ENCODE measurements around the gene TNFRSF4.
"Not testable (repeated sequence)": the region's sequence is repeated elsewhere in the genome, so short reads cannot be mapped to it uniquely, and the experiment has no call there.

TNFRSF4 gene

DNA sequence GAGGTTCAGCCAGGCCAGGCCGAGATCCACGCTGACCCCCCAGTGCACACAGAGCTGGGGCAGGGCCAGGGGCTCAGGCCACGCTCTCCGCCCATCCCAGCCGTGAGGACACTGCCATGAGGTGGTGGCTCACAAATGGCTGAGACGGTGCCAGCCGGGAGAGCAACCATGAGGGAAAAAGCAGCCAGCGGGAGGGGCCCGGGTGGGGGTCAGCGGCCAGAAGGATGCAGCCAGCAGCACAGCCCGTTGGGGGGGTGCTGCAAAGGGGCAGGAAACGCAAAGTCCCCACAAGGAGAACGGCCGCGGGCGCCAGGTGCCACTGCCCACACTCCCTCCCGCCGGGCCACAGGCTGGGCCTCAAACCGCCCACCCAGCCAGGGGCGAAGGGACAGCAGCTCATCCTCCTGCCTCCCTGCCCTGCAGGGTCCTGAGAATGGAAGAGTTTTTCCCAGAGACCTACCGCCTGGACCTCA is 32.0 kb downstream of the TNFRSF4 start:
- DNase-seq = no peak

DNA sequence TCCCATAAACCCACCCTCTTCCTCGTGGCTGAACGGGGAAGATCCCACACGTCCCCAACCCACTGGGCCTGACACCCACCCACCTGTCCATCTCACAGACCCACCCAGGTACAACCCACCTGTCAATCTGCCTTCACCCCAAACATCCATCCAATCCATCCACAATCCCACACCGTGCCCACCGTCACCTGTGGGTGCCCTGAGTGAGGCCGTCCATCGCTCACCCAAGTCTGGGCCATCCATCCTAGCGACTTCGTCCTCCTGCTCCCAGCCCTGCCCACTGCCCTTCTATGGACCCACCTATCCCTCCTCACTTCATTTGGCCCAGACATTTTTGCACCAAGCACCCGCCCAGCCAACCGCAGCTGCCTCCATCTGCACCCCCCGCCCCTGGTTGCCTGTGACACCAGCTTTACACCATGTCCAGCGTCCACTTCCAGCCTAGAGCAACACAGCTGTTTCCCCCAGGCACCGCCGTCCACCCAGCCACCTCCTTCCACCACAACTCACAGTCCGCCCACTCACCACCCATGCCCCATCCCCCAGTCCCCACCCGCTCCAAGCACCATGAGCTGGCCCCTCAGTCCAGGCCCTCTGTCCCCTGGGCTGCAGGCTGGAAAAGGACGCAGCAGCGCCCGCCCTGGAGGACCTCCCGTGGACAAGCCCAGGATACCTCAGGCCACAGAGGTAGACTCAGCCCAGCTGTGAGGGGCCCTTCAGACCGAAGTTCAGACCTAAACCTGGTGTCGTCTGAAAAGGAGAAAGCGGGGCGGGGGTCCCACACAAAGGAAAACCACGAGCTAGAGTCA is 32.6 kb downstream of the TNFRSF4 start:
- DNase-seq = no peak

DNA sequence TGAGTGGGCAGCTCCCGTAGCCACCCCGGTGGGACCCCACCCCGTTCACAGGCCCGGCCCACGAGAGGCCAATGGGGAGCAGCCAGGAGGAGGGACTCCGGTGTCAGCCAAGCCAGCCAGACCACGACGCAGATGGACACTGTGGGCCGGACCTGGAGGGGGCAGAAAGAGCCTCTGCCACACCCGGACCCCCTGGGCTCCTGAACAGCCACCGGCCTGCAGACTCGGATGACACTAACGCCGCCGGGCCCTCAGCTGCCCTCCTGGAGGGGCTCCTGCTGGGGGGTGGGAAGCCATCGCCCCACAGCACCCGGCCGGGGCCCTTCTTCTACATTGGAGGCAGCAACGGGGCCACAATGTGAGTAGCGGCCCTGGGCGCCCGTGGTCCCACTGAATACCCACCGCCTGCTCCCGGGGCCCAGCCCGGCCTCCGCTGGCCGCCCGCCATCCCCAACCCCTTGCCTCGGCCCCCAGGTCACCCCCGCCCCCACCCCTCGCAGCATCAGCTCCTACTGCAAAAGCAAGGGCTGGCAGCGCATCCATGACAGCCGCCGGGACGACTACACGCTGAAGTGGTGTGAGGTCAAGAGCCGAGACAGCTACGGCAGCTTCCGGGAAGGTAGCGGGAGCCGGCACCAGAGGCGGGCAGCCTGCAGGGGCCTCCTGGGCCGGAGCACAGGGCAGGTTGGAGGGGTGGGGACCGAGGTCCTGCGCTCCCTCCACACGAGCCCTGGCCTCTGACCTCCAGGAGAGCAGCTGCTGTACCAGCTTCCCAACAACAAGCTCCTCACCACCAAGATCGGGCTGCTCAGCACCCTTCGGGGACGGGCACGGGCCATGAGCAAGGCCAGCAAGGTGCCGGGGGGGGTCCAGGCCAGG is 33.7 kb downstream of the TNFRSF4 start:
- no peak for DNase-seq

DNA sequence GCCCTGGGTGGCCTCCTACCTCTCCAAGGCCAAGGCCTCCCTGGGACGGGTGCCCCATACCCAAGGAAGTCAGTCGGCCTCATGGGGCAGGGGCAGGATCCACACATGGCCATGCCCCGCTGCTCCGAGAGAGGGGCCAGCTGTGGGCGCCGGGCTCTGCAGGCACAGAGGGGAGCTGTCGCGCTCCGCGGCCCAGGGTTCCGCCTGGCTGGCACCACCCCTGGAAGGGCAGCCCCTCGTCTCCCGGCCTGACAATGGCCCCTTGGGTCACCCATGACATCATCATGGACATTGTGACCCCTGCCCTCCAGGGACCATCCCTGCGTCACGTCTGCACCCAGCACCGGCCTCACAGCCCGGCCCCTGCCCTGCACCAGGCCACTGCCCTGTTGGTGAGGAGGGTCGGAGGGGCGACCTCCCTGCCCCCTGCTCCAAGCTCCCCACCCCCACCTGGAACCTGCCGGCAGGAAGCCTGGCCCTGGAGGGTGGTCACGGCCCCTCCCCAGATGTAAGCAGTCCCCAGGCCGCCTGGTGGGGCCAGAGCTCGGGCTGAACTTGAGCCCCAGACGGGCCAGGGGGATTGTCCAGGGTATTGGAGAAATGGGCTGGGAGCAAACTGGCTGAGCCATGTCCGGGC is 34.5 kb downstream of the TNFRSF4 start:
- DNase-seq = no peak

DNA sequence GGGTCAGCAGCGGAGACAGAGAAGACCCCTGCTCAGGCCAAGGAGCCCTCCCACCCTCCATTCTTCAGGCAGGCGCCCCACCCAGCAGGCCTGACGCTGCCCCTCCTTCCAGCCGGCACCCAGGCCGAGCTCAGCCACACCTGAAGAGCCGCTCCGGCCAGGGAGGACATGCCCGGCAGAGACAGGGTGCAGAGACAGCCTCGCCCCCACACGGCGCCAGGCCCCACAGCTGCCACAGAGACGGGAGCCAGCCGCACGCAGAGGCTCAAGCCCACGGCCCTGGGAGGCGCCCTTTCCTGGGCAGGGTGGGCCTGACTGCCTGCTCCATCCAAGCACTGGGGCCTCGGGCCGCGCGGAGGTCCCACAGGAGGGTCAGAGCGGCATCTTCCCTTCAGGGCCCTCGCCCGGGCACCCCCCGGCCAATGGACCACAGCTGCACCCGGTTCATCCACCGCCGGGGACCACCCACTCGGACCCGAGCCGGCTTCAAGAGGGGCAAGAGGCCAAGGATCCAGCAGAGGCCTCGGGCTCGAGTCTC is 35.1 kb downstream of the TNFRSF4 start:
- no peak for DNase-seq

DNA sequence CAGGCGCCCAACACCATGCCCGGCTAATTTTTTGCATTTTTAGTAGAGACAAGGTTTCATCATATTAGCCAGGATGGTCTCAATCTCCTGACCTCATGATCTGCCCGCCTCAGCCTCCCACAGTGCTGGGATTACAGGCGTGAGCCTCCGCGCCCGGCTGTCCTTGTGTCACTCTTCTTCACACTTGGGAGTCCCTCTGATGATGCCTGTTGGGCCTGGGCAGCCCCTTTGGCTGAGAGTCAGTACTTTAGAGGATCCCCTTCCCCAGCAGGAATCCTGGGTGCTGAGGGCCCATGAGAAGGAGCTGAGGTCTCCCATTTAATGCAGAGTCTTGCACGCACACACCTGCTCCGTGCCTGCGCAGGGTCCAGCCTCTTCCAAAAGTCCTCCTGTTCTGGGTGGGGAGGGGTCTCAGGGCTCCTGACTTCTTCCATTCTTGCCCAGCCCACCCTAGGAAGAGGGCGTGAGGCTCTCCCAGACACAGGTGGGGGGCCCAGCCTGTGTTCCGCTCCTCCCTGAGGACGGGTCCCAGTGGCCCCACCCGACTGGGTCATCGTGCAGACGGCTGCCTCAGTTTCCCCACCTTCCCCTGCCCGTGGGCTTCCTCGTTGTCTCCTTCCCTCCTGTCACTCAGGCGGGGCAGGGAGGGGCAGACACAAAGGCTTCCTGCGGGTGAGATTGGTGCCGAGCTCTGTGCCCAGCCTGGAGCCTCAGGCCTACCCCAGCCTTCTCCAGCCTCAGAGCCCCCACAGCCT is 36.3 kb downstream of the TNFRSF4 start:
- DNase-seq = no peak

DNA sequence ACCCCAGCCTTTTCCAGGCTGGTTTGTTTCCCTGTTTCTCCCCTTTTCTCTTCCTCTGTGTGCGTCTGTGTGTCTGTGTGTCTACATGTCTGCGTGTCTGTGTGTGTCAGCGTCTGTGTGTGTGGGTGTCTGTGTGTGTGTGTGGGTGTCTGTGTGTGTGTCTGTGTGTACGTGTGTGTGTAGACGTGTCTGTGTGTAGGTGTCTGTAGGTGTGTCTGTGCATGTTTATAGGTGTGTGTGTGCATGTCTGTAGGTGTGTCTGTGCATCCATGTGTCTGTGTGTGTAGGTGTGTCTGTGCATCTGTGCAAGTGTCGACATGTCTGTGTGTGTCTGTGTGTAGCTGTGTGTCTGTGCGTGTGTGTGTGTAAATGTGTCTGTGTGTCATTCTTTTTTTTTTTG is 37.0 kb downstream of the TNFRSF4 start:
- DNase-seq = no peak

DNA sequence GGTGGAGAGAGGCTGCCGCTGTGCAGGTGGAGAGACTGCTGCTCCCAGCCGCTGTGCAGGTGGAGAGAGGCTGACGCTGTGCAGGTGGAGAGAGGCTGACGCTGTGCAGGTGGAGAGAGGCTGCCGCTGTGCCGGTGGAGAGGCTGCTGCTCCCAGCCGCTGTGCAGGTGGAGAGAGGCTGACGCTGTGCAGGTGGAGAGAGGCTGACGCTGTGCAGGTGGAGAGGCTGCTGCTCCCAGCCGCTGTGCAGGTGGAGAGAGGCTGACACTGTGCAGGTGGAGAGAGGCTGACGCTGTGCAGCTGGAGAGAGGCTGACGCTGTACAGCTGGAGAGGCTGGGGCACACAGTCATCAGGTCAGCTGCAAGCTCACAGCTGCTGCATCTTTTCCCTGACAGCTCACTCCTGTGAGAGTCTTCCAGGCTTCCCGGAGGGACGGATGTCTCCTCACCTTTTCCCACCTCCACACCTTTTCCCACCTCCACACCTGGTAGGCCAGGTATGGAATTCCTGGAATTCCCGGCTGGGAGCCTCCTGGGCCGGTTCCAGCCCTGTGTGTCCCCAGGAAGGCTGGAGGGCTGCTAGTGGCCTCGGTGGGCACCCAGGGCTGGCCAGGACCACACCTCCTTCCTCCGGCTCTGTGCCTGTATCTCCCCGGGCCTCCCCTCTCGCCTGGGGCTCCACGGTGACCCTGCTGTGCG is 37.7 kb downstream of the TNFRSF4 start:
- not testable (repeated sequence) for DNase-seq

DNA sequence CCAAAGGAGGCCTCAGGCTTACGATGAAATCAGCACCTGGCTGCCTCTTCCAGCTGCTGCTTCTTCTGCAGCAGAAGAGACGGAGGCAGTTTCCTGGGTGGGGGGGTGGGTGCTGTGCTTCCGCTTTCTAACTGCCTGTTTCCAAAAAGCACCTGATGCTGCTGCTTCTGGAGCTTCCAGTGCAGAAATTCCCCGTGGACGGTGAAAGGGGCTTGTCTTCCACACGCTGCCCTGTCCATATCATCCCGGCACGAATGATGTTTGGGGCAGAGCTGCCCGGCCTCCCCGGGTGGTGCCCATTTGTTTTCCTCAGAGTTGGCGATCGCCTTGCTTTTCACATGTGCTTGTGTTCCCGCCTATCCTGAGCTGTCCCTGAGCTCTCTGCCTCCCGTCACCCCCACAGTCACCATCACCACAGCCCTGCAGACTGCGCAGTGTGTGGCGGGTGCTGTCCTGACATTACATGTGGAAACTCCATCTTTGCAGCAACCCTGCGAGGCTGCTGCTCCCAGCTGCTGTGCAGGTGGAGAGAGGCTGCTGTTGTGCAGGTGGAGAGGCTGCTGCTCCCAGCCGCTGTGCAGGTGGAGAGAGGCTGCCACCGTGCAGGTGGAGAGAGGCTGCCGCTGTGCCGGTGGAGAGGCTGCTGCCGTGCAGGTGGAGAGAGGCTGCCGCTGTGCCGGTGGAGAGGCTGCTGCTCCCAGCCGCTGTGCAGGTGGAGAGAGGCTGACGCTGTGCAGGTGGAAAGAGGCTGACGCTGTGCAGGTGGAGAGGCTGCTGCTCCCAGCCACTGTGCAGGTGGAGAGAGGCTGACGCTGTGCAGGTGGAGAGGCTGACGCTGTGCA is 38.5 kb downstream of the TNFRSF4 start:
- no peak for DNase-seq

DNA sequence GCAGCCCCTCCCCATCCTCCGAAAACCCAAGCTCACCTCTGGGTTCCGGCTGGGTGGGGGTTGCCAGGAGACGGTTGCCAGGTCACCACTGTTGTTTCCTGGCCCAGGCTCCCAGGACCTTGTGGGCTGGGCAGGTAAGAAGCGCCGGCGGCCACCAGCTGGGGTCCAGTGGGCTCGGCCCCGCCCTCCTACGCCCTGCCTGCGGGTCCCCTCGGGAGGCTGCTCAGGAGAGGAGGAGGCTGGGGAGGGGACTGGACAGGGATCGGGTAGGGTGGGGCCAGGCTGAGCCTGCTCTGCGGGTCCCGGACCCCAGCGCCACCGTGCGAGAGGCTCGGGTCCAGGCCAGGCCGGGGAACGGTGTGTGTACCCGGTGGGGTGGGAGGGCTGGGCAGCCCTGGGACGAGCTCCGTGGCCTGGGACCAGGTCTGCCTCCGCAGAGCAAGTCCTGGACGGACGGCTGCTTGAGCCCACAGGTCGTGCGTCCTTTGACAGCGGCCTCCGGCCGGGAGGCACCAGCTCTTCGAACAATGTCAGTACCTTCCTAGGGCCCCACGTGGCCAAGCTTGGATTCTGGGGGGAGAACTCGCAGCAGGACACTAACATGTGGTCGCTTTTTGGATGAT is 40.0 kb downstream of the TNFRSF4 start, which contains the start of gene TTLL10:
Gene TTLL10, plus strand, starts transcription at position 88 of the 623 bp plus-strand sequence. CDS start 5,336 bp downstream, outside the sequence.
- no peak for DNase-seq

DNA sequence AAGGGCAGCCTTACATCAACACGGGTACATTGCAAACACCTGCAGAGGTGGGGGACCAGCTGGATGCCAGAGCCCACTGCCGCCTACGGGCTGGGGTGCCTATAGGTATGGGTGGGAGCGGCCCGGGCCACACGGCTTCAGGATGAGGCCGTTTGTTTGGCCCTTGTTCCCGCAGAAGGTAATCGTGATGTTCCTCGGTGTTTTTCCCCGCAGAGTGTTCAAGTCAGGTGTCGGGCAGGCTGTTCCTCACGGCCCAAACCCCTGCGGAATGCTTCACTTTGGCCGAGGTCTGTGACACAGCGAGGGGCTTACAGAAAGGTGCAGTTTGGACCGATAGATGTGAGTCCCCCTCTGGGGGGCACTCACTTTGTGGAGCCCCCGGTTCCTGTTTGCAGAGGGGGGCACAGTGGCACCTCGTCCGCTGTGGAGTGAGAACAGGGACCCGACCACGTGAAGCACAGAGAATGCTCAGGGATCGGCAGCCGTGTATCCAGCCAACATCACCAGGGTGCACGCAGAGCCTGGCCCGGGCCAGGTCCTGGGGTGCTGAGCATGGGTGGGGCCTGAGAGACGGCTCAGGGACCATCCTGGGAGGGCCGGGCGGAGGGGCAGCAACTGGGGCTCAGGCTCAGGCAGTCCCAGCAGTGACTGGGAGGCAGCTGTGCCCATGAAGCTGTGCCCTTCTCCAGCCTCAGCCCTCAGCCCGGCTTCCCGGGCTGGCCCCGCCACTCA is 40.7 kb downstream of the TNFRSF4 start:
- DNase-seq = no peak

DNA sequence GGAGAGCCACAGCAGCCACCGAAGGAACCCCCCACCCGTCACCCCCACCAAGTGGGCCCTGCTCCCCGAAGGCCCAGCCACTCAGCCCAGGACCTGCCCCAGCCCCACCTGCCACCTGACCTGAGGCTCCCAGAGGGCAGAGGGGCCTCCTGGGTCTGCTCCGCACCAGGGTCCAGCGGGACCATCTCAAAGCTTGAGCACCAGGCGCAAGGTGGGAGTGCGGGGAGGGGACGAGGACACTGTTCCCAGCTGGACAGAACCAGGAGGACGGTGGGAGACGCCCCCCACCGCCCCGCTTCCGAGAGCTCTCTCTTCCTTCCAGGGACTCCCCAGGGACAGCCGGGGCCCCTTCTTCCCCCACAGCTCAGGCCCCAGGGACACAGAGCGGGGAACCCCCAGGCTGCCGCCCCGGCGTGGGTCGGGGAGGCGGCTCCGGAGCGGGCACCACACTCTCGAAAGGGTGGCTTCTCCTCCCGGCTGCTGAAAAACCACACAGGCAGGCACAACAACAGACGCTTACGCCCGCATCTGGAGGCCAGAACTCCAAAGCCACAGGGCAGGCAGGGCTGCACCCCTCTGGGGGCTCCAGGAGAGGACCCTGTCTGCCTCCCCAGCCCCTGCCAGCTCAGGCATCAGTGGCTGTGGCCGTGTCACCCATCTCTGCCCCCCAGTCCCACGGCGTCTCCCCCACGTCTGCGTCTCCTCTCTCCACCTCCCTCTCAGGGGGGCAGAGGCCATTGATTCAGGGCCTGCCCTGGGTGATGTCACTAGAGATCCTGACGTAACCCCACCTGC is 42.2 kb downstream of the TNFRSF4 start:
- no peak for DNase-seq

DNA sequence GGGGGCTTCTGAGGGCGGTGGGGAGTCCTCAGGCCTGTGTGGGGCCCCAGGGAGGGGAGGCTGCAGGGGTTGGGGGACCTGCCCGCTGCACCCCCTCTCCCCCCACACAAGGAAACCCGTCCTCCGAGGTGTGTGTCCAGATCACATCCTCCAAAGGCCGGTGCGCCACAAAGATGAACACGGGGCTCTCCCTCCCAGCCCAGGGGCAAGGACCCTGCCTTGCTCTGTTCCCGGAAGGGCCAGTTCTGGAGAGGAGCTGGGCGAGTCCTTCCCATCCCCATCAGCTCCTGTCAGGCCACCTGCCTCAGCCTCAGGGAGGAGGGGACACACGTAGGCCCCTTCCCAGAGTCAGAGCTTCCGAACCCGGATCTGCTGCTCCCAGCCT is 42.8 kb downstream of the TNFRSF4 start:
- DNase-seq = no peak

DNA sequence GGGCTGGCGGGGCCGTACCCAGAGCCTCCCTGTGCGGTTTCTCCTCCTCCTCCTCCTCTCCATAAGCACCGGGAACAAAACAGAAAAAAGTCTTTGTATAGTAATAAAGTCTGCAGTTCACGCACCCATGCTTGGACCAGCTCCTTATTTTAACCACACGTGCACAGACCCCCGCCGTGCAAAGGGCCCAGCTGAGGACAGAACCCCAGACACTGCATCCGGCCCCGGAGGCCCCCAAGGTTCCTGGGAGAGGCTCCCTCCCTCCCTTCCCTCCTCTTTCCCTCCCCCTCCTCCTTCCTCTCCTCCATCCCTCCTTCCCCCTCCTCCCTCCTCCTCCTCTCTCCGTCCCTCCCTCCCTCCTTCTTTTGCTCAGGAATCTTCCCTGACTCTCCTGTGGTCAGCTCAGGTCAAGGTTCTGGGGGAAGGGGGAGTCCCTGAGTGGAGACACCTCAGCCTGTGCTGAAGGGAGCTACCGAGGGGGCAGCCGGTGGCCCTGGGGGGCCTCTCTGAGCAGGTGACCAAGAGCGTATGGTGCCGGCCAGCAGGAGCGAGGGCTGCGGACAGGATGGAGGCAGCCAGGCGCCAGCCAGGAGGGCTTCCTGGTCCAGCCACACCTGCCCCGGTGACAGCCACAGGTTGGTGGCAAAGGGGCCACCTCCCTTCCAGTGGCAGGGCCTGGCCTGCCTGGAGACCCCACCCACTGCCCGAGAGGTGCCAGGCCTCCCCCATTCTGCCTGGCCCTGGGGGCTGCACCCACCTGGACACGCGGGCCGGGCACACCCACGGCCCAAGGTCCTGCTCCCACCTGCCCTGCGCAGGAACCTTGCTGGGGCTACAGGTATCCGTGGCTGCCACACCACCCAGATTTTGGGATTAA is 43.5 kb downstream of the TNFRSF4 start:
- DNase-seq = no peak

DNA sequence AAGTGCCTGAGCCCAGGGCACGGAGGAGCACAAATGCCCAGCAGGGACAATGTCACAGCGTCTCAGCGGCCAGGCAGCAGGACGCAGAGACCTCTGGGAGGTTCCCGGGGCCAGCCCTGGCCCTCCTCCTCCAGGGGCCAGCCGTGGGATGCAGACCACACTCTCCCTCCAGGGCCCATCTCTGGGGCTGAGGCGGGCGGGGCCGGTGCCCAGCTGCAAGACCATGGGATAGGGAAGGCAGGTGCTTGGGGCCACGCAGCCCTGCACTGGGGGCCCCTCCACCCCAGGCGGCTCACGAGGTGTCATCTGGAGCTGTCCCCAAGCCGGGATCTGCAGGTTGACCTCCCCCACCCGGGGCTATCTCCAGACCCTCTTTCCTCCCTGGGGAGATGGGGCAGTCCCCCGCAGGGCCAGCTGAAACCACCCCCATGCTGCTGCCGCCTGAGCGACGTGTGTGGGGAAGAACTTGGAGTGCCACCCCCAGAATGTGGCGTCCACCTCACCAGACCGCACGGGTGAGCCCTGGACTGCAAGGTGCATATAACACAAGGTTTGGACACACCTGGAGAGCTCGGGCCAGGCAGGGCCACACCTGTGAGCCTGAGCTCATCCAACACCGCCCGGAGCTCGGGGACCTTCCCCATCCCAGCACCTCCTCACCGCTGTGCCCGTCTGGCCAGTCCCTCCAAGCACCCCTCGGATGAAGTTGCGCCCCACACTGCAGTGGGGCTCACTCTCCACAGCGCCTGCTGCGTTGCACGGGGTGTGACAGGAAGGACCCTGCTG is 44.3 kb downstream of the TNFRSF4 start:
- no peak for DNase-seq

Measured in C1 segment of cervical spinal cord (tissue), 14 donors.